Activated CD4-positive, CD25-positive, alpha-beta regulatory T cell treated with anti-CD3 and anti-CD28 coated beads, Interleukin-2, amount 50 U/mL, for 72 hours (primary cell): Measurements from ENCODE around the gene ELN.

Source experiments
- DNase-seq: peaks from one replicate; pipeline ENCODE4 v3.0.0; 2021

Gene ELN

DNA sequence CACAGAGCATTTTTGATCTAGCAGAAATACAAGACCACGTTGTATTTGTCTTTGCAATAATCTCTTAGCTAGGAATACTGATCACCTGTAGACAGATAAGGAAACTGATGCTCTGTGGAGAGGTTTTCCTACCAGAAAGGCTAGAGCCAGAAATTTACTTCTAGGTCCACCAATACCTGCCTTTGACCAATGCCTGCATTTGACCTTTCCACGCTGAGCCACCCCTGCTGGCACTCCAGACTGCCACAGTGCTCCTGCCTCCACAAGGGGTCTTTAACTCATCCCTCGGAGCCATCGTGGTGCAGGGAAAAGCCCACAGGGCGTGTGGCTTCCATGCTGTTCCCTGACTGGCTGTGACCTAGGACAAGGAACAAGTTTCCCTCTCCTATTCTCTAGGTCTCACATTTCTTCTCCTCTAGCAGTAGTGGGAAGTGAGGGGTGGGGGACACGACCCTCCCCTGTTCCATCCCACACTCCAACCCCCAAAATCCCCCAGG is 1.5 kb upstream of the ELN start:
- DNase-seq, result no peak

DNA sequence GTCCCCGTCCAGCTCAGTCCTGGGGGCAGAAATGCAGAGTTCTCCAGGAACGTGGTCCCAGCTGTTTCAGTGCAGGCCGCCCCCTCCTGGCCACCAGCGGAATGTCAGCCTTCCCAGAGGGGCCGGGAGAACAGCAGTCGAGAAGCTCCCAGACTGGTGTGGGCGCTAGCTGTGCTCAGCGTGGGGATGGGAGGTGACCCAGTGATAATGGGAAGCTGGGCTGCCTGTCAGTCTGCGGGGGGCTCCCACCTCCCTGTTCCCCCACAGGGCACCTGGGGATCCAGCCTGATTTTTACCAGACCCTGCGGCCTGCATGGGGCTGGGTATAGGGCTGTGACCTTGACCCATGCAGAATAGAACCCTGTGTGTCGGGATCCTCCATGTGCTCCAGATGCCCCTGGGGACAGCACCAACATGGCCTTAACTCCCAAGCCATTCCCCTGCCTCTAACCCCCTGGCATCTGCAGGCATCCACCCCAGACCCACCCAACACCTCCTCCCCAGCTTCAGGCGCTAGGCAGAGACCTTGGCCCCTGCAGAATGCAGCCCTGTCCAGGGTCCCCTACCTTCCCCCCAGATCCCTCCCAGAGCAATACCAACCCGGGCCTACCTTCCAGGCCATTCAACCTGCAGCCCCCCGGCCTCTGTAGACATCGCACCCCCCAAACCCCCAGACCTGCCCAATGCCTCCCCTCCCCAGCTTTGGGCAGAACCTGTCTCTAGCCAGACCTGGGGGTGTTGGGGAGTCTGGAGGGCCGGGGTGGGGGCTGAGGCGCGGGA is 880 bp upstream of the ELN start:
- DNase-seq, result peak; percentile 74

DNA sequence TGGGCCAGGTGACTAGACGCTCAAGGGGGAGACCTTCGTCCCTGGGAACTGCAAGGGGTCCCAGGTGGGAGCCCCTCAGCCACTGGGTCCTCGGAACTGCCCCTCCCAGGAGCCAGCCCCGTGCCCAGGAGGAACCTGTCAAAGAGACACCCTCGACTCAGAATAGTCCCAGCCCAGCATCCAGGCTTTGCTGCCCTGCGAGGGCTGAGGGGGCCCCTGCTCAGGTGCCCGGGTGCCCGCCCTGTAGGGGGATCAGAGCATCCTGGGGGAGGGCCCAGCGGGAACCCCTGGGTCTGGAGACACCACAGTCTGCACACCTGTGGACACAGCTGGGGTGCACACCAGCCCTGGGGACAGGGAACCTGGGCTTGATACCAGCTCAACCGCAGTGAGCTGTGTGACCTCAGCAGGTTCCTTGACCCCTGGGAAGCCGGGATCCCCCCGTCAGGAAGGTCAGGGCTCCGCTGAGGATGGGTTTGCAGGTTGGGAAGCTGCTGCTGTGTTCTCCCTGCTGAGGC is 407 bp downstream of the ELN start:
- DNase-seq, result no peak

DNA sequence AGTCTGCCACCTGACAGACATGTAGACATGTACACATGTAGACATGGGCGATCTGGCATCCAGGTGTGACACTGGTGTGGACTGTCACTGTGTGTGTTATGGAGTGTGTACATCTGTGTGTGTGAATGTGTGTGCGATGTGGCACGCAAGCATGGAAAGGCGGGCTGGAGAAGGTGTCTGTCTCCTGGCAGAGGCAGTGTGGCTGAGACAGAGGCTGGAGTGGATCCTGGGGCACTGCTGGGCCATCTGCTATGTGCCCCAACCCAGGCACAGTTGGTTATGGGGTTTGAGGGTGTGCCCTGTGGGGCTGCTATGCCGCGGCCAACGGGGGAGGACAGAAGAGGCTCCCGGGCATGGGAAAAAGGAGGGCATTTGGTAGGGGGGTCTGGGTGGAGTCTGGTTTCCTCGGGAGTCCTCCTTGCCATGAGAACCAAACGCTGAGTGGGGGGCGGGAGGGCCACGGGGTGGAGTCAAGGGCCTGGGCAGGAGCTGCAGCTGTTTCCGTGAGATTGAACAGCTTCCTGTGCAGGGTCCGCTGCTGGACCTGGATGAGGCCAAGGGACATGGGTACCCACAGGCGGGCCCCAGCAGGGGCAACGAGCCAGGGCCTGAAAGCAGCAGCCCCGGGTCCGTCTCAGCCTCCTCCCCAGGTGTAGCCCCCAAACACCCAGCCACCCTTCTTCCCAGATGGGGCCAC is 1.3 kb downstream of the ELN start:
- DNase-seq, result no peak

DNA sequence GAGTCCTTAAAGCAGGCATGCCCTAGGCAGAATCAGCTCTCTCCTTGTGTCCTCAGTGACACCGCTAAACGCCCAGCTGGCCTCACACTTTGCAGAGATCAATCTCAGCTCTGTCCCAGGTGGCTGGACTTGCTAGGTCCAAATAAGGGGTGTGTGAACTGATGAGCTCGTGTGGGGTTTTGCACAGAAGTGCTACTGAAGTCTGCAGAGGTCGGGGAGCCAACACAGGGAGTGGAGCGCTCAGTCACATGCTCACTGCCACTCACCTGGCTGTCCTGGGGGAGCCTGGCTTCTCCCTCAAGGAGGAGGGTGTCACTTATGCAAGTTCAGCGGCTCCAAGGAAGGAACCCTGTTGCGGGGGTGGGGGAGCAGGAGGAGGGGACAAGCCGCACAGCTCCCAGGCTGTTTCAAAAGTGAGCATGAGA is 2.0 kb downstream of the ELN start:
- DNase-seq, result no peak

DNA sequence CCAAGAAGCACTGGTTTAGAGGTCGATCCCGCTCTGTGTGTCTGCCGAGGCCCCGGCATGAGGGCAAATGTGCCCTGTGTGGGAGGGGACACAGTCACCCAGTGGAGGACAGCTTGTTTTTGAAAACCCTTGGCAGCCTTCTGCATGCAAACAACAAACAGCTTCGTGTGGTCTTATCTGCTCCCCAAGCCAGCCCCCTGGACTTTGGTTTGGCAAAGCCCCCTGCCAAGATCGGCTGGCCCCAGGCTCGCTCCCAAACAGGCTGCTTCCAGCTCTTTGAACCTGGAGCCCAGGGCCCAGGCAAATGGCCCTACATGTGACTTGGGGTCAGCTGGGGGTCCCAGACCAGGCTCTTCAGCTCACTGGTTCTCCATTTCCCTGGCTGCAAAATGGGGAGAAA is 2.9 kb downstream of the ELN start:
- DNase-seq, result no peak

DNA sequence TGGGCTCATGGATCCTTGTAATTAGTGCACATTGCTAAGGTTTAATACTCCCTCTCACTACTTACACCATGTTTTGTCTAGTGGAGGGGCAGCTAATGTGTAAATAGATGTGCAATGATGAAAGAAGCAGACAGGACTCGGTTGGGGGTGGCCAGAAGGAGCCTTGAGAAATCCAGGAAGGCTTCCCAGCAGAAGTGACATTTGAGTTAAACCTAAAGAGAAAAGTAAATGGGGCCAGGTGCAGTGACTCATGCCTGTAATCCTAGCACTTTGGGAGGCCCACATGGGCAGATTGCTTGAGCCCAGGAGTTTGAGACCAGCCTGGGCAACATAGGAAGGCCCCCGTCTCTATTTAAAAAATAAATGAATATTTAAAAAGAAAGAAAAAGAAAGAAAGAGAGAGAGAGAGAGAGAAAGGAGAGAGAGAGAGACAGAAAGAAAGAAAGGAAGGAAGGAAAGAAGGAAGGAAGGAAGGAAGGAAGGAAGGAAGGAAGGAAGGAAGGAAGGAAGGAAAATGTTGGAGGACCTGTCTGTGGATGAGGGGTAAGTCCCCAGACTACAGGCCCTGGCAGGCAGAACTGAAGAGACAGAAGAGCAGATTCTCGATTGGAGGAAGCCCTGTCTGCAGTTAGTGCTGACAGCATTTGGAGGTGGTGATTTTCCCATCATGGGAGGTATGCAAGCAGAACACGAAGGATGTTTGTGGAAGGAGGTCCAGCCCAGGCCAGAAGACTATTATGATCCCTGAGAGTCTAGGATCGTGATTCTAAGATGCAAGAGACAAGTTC is 3.6 kb downstream of the ELN start:
- DNase-seq, result no peak

DNA sequence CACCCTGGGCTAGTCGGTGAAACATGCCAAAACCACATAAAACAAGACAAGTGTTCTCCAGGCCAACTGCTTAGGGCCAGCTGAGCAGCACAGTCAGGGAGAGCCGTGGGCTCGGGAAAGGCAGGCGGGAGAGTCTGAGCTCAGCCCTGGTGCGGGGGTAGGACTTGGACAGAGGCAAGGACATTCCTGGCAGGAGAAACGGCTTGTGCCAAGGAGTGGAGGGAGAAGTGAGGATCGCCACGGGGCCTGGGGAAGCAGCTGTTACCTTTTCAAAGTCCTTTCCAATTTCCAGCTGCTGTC is 4.2 kb downstream of the ELN start:
- DNase-seq, result no peak

DNA sequence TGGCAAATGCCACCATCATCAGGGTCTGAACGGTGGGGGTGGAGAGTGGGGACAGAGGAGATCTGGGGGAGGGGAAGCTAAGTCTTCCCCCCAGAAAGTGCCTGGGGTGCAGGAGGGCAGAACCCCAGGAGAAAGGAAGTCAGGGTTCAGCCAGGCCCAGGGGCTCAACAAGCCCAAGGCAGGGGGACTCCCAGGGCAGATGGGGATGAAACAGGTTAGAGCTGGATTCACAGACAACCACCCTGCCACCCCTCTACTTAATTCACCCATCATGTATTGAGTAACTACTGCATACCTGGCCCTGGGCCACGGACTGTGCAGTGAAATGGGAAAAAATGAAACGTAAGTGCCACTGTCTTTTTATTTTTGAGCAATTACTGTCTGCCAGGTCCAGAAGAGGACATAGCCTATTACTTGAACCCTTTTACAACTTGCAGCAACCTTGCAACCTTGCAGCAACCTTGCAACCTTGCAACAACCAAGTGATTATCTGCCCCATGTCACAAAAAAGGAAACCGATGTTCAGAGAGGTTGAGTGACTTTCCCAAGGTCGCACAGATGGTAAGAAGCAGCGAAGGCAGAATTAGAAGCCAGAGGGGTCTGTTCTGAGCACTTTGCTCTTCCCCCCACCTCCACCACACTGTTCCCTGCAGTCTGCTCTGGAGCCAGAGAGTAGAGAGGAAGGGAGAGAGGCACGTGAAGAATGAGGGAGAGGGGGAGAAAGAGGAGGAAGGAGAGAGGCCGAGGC is 4.8 kb downstream of the ELN start:
- DNase-seq, result no peak

DNA sequence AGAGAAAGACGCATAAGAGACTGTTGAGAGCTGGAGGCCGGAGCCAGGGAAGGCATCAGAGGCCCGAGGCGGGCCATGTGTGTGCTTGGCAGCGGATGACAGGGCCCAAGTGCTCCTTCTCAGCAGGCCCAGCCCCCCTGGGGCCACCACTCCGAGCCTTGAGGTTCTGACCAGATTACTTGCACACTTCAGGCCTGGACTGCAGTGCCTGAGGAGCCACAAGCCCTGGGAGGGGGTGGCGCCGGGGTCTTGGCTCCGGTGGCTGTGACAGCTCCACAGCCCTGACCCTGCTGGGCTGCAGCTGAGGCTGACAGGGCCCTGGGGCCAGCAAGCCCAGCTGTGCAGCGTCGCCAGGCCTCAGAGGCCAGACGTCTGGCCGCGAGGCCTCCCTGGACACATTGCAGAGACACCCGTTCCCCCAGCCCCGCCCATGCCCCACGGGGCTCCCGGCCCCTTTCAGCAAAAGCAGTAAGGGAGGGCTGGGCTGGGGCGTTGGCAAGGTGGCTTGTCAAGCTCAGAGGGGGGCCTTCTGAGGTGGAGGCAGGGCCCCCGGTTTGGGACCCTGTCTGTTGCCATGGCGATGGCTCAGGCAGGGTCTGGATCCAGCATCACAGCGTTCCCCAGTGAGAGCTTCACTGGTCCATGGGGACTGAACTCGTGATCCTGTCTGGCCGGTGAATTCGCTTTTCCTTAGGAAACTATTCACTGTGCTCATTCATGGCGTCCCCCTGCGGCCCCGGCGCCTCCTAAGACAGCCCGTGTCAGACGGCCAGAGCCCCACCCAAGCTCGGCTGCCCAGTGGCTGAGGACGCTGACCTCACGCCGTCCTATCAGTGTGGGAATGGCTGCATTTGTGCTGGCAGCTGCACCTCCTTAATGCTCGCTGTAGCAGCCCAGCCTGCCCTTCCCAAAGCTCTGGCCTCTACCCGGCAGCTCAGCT is 5.7 kb downstream of the ELN start:
- no peak for DNase-seq

DNA sequence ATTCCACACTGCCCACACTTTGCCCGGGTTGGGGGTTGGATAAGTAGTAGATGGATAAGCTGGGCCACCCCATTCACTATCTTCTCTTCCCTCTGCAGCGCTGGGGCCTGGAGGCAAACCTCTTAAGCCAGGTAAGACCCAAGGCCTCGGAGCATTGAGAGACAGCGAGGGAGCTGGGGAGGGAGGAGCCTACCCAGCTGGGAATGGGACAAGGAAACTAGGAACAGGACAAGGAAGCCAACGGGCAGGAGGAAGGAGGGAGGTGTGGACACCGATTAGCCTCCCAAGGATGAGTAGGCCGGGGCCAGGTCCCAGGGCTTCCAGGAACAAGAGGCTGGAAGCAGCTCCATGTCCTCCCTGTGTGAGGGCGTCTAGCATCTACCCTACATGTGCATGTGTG is 9.6 kb downstream of the ELN start:
- no peak for DNase-seq

DNA sequence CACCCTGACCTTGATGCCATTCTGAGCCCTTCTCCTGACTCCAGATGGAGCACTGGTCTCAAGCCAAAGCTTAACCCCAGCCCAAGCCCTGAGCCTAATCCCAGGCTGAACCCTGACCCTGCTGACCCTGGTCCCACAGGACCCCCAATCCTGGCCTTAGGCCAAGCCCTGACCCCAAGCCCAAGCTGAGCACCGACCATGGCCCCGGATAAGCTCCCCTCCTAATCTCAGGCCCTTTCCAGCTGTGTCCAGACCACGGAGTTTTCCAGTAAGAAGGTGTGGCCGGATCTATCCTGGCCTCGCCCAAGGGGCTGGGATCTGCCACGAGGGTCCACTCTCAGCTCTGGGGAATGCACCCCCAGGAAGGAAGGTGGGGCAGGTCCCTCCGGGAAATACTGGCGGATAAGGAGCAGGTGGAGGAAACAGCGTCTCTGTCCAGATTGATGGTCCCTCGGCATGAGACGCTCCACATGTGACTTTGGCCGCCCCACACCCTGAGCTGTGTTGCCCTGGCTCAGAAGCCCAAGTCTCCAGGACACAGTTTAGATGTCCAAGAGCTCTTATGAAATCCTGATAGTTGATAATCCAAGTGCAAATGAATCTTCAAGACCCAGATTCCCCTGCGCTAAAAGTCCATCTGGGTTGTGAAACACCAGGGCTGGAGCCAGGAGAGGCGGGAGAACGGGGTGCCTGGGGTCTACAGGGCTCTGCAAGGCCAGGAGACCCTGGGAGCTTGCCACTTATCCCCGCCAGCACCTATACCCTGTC is 10.4 kb downstream of the ELN start:
- no peak for DNase-seq

DNA sequence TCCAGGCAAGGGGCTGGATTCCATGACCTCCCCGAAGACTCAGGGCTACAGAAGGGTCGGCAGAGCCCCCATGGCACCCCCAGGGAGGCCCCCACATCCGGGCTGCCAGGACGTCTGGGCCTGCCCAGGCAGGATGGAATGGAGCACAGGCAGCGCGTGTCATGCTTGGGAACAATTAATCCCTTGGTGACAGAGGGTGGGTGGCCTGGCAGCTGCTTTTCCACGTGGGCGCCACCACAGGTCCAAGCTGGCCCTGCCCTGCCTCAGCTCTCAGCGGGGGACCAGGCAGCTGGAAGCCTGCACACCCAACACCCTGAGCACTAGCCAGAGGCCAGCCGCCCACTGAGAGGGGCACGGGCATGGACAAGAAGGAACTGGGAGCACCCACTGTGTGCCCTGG is 11.4 kb downstream of the ELN start:
- no peak for DNase-seq

DNA sequence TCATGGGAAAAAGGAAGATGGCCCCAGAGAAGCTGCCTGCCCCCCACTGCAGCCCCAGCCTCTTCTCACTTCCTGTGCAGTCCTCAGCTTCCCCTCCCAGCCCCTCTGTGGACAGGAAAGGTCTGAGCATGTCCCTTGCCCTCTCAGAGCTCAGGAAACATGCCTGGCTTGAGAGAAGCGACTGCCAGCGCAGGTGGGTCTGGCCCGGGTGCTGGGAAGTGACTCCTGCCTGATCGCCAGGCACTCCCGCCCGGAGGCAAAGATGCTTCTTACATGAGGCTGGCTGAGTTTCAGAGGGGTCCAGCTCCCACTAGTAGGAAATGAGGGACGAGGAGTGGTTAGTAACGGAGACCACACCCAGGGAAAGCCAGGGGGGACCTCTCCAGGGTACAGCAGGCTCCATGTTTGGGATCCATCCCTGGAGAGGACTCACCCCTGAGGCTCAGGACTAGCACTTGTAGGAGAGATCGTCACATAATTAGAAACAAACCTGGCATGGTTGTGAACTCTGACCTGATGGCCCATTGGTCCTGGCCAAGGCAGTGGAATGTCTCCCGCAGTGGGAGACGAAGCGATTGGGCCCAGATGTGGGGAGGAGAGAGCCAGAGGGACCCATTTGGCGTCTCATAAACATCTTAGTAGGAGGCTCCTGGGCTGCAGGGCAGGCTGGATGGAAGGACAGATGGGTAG is 12.3 kb downstream of the ELN start:
- no peak for DNase-seq

DNA sequence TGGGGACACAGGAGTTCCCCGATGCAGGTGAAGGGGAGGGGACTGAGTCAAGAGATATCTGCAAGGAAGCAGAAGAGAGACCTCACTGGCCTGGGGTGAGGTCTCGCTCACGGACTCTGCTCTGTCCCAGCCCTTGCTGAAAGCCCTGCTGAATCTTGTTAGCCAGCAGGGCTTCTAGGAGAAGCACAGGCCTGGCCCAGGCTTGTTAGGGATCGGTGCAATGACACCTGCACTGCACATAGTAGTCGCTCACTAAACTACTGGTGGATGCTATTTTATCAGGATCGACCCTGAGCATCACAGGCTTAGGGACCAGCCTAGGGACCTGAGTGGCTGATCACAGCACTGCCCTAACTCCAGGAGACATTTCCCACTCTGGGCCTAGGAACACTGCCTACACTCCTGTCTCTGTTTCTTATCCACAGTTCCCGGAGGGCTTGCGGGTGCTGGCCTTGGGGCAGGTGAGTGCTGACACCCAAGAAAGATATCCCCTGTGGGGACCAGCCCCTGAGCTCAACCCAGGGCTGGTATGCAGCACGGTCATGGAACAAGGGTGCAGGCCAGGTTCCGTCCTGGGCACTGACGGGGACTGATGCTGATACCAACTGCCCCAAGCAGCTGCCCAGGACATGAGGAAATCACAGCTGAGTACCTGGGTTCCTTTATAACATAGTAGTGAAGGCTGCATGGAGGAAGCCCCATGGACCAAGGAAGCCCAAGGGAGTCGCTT is 13.0 kb downstream of the ELN start:
- no peak for DNase-seq

DNA sequence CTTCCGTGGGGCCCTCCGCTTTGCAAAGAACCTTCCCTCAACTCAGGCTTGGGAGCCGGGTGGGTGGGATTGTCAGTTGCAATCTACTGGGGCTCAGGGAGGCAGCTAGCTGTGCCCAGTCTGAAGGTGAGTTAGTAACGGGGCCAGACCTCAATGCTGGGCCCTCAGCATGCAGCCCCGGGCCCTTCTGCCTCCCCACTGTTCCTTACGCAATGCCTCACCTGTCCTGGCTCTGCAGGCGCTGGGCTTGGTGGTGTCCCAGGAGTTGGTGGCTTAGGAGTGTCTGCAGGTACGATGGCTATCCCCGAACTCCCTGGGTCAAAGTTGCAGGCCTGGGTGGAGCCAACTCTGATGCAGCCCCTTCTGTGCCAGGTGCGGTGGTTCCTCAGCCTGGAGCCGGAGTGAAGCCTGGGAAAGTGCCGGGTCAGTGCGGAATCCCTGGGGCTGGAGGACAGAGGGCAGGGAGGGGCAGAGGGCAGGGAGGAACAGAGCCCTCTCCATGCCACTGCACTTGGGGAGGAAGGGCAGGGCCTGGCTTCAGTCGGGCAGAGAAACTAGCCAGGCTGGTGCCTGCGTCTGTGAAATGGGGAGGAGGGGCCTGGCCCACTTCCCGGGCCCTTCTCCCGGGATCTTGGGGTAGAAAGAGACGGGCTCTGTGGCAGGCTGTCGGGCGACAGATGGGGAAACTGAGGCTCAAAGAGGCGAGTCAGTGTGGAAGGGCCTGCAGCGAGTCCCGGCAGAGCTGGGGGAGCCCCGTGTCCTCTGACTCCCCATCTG is 15.0 kb downstream of the ELN start:
- no peak for DNase-seq

DNA sequence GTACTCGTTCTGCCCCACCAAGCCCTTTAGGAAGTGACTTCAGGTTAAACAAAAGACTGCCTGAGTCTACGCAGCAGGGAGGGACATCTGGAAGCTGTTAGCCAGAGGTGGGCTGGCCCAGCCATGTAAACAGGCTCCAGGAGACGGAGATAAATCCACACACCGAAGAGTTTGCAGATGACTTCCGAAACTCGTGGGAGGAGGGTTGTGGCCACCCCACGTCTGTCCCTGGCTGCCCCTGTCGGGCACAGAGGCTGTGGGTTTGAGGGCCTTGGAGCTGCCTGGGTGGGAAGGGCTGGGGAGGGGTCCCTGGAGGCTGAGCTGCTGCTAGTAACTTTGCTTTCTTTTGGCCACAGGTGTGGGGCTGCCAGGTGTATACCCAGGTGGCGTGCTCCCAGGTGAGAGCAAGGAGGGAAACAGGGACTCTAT is 15.6 kb downstream of the ELN start:
- DNase-seq, result no peak
